GM19351 (cell line): ENCODE measurements around the gene OR1N2.
"Not testable (repeated sequence)": the region's sequence is repeated elsewhere in the genome, so short reads cannot be mapped to it uniquely, and the experiment has no call there.

Experiments
- ATAC-seq: cut with Tn5 transposase; IDR thresholded peaks from one replicate; pipeline ENCODE4 v1.9.1; 2021; ENCODE audit warnings: mild to moderate bottlenecking, moderate library complexity; ENCODE audit not compliant: unreplicated experiment

OR1N2 gene, protein sequence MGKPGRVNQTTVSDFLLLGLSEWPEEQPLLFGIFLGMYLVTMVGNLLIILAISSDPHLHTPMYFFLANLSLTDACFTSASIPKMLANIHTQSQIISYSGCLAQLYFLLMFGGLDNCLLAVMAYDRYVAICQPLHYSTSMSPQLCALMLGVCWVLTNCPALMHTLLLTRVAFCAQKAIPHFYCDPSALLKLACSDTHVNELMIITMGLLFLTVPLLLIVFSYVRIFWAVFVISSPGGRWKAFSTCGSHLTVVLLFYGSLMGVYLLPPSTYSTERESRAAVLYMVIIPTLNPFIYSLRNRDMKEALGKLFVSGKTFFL

DNA sequence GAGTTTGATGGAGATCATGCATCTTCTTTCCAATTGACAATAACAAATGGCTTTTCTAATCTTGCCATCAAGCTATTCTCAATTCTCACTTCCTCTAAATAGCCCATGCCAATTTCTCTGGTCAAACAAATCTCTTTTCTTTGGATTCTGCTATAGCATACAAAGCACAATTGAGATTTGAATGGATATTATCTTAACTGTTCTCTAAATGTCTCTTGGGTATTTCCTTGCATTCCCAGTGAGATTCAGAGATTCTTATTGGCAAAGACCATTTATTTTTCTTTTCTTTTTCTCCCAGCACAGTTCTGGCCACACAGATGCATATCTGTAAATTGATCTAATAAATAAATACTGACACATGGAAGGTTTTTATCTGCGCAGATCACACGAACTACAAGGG is at the start of gene OR1N2:
TSS of gene OR1N2 (plus strand) at position 301 of the 400 bp plus-strand sequence. CDS start 100 bp downstream, outside the sequence.
- ATAC-seq: no peak

DNA sequence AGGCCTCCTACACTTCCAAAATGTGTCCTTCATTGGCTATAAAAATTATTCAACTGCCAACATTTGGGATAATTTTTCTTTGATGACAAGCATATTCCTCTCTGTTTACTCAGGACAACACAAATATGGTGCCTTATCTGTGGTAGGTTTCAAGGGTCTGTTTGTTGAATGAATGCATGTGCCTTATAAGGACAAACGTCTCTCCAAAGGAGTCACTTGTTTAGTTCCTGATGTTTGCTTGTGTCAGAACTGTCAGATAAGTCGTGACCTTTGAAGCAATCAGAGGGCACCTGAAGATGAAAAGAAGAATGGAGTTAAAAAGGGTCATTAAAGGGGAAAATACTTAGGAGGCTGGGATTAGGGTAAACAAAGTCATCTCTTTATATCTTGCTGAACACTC is 45.9 kb upstream of the OR1N2 start:
- no peak for ATAC-seq

DNA sequence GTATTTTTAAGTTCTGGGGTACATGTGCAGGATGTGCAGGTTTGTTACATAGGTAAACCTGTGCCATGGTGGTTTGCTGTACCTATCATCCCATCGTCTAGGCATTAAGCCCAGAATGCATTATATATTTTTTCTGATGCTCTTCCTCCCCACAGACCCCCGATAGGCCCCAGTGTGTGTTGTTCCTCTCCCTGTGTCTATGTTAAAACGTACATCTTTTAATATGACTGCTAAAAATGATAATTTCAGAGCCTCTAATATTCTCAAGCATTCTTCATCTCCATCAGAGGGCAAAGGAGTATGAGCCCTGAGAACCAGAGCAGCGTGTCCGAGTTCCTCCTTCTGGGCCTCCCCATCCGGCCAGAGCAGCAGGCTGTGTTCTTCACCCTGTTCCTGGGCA is 42.4 kb upstream of the OR1N2 start, which contains the start of gene OR1J2:
TSS of gene OR1J2 (plus strand) at position 301 of the 400 bp plus-strand sequence. CDS start at position 301, 0 bp downstream.
- ATAC-seq: no peak

DNA sequence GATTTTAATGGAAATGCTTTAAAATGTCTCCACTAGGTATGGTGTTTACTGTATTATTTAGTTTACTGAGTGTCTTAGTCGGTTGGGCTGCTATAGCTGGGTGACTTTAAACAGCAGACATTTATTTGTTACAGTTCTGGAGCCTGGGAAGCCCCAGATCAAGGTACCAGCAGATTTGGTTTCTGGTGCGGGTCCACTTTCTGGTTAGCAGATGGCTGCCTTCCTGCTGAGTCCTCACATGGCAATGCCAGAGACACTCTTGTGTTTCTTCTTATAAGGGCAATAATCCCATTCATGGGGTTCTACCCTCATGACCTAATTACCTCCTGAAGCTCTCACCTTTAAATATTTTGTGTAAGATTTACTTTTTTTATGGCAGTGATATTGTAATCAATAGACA is 34.7 kb upstream of the OR1N2 start:
- no peak for ATAC-seq

DNA sequence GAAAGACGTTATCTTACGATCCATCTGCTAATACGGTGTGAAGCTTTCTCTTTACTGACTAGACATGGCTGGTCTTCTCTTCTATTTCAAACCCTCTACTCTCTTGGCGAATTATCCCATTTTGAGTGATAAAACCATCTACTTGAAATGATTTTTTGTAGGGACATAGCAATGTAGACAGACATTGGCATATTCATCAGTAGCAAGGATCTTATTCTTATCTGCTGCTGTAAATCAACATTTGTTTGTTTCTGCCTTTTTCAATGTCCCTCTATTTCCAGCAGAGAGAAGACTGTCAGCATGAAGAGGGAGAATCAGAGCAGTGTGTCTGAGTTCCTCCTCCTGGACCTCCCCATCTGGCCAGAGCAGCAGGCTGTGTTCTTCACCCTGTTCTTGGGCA is 34.1 kb upstream of the OR1N2 start, which contains the start of gene OR1J4:
TSS of gene OR1J4 (plus strand) at position 301 of the 400 bp plus-strand sequence. CDS start at position 301, 0 bp downstream.
- no peak for ATAC-seq

DNA sequence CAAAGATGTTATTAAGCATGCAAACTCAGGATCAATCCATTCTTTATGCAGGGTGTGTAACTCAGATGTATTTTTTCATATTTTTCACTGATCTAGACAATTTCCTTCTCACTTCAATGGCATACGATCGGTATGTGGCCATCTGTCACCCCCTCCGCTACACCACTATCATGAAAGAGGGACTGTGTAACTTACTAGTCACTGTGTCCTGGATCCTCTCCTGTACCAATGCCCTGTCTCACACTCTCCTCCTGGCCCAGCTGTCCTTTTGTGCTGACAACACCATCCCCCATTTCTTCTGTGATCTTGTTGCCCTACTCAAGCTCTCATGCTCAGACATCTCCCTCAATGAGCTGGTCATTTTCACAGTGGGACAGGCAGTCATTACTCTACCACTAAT is 33.5 kb upstream of the OR1N2 start:
- no peak for ATAC-seq

DNA sequence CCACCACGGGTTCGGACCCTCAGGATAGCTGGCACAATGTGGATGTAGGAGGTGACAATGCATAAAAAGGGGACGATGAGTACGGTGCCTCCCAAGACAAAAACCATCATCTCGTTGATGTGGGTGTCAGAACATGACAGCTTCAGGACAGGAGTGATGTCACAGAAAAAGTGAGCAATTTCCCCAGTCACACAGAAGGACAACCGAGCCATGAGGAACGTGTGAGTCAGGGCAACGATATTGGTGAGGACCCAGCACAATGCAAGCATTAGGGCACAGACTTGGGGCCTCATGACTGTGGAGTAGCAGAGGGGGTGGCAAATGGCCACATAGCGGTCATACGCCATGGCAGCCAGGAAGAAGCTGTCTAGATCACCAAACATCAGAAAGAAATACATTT is 26.3 kb upstream of the OR1N2 start:
- no peak for ATAC-seq

DNA sequence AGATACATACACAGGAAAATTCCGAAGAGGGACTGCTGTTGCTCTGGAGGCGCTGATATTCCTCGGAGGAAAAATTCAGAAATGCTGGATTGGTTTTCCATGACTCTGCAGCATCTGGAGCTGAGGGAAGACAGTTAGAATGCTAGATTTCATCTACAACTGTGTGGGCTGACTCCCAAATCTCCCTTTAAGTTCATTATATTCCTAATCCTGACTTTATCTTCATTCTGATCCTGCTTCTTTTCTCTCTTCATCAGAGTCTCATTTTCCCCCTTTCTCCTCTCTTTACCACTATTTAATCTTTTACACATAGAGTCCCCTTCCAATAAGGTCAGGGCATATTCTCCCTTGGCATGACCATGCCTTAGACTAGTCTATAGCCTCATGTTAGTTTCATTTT is 25.7 kb upstream of the OR1N2 start, which contains the start of gene OR1N1:
TSS of gene OR1N1 (minus strand) at position 101 of the 400 bp plus-strand sequence. CDS start at position 101, 0 bp downstream.
- ATAC-seq: no peak

DNA sequence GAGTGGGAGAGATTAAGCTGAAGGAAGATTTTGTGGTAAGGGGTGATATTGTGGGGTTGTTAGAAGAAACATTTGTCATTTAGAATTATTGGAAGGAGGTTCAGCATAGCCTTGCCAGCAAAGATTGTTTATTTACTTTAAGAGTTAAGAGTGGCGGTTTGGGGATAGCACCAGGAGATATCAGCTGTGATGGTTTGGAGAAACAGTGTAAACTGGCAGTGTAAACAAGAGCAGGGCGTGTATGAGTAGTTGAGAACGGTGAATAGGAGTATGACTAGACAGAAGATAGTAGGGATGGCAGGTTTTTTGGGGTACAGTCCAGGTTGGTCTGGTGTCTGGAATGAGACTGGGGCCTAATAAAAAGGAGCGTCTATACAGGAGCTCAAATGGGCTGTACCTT is 21.8 kb upstream of the OR1N2 start:
- ATAC-seq: not testable (repeated sequence)

DNA sequence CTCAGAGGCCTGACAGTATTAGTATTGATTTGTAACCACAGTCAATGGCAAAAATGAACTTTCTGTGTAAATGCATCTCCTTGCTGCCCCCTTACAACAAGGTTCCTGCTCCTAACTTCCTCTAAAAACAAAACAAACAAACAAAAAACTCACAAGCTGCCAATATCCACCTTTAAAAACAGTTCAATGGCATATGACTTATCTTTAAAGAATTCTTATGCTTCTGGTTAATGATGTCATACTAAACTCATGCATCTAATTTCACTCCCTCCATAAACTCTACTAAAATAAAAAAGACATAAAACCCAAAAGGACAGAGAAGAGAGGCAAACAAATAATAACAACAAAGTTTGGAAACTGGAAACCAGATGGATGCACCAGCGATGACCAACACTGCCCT is 16.8 kb upstream of the OR1N2 start:
- ATAC-seq: no peak

DNA sequence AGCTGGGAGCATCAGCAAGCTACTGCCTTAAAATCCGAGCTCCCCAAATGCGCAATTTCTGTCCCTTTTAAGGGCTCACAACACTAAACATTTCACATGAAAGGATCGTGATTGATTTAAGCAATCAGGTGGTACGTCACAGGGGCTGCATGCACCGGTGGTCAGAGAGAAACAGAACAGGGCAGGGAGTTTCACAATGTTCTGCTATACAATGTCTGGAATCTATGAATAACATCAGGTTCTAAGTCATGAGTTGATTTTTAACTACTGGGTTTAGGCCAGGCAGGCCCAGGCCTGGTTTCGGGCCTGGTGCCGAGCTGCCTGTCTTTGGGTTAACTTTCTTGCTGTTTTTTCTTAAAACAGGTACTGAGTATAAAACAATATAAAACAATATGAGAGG is 15.8 kb upstream of the OR1N2 start:
- ATAC-seq: not testable (repeated sequence)

DNA sequence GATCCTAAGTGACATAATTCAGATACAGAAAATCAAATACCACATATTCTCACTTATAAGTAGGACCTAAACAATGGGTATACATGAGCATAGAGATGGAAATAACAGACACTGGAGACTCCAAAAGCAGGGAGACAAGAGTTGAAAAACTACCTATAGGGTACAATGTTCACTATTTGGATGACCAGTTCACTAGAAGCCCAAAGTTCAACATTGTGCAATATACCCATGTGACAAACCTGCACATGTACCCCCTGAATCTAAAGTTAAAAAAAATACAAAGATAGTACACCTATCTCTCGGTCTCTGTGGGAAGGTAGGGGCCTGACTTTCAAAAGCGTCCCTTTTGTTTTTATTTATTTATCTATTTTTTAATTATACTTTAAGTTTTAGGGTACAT is 14.2 kb upstream of the OR1N2 start:
- ATAC-seq: no peak

DNA sequence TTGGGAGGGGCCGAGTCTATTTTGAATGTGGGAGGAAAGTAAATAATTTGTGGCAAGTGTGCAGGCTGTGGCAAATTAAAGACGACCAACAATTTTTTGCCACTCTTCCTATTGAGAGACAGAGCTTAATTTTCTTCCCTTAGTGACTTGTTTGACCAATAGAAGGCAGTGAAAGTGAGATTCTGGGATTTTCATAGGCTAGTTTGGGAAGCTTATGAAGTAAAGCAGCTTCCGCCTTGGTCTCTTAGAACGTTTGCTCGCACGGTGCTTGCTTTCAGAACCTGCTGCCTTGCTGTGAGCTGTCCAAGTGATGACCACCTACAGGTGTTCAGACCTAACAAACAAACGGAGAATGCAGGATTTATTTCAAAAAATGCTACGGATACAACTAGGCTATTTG is 6.7 kb upstream of the OR1N2 start:
- ATAC-seq: no peak

DNA sequence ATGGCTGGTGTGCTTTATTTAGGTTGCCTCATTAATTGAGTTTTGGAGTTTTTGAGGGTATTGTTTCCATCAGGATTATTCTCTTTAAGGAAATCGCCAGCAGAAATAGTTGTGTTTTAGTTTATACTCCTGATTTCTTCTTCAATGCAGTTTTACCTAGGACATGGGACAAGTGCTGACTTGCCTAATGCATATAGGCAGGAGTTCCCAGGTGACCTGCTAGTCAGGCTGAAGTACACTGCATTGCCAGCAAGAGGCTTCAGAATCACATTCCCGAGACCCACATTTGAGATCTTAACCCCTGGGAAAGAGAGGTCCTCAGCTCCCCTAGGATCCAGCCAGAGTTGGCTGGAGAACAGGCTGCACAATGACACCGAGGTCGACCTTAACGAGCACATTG is 1.5 kb upstream of the OR1N2 start:
- no peak for ATAC-seq

DNA sequence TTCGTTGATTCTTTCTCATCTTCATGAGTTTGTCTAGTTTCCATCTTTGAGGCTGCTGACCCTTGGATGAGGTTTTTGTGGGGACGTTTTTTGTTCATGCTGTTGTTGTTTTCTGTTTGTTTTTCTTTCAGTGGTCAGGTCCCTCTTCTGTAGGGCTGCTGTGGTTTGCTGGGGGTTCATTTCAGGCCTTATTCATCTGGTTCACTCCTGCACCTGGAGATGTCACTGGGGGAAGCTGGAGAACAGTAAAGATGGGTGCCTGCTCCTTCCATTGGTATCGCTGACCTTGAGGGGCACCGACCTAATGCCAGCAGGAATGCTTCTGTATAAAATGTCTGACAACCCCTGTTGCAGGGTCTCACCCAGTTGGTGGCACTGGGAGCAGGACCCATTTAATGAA is 8.5 kb downstream of the OR1N2 start:
- no peak for ATAC-seq

DNA sequence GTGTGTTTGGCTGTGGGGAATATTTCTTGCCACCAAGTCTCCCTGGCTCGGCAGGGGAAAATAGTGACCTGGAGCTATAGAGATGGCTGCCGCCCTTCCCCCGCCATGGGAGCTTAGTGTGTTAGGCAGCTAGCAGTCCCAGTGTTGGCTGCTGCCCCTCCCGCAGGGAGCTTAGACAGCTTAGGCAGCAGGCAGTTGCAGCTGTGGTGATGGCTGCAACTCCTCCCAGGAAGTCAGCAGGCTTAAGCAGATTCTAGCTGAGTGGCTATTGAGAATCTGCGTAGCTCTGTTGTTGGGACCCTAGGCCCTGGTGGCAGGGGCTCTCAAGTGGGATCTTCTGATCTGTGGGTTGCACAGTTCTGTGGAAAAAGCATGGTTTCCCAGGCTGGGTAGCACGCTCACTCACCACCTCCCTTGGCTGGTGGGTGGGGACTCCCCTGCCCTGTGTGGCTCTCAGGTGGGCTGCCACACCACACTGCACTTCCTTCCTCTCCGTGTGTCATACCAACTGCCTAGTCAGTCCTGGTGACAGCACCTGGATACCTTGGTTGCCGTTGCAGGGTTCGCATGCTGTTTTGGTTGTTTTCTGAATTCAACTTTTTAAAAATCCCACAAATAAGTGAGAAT is 9.3 kb downstream of the OR1N2 start:
- ATAC-seq: no peak

DNA sequence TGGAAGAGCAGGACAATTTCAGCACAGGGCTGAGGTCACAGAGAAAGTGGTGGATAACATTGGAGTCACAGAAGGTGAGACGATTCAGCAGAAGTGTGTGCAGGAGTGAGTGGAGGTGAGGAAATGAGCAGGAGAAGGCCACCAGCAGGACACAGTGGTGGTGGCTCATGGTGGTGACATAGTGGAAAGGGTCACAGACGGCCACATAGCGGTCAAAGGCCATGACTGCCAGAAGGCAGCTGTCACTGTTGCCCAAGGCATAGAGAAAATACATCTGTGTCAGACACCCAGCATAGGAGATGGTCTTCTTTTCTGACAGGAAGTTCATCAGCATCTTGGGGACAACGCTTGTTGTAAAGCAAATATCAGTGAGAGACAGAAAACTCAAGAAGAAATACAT is 15.0 kb downstream of the OR1N2 start:
- ATAC-seq: no peak

DNA sequence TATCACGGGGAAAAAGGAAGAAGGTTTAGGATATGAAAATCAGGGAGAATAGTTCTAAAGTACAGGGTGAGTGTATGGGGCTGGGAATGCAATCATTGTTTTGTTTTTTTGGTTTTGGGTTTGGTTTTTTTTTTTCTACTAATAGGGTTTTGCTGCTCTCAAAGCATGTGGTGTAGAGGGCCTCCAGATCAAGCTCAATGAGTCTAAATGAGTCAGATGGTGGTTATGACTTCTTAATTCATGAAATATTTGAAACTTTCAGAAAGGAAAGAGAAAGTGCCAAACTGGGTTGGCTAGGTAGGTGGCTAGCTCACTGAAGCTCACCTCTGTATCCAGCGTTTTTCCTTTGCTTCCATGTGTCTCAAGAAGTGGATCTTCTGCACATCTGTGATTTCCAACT is 19.5 kb downstream of the OR1N2 start:
- no peak for ATAC-seq

DNA sequence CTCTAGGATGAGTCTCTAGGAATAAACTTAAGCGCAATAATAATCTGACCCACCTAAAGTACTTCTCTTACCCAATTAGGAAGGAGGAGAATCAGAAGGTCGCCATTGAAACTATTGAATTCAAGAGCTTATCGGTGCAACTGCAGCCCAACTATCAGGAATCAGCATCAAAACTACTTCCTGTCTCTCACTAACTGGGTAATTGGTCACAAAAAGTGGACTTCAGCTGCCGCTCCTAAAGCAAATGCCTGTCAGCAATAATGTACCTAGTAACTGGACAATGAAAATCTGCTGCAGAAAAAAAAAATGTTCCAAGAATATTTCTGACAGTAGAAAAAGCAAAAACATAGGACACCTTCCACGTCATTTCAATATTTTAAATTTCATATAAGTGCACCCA is 27.0 kb downstream of the OR1N2 start:
- no peak for ATAC-seq

DNA sequence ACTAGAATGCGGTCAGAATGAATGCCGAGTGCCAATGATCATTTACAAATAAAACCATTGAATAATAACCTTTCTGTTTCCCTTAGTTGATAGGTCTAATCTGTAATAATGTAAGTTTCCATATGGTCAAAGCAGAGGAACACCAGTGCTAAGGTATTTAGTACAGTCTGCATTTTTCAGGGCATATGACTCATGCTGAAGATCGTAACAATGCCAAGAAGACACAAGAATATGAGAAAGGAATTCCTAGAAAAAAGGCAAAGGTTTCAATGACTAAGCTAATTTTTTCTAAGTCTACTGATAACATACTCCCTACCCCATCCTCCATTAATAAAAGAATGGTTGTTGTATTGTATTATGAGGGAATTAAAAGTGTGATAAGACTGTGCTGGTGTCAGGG is 27.4 kb downstream of the OR1N2 start:
- no peak for ATAC-seq

DNA sequence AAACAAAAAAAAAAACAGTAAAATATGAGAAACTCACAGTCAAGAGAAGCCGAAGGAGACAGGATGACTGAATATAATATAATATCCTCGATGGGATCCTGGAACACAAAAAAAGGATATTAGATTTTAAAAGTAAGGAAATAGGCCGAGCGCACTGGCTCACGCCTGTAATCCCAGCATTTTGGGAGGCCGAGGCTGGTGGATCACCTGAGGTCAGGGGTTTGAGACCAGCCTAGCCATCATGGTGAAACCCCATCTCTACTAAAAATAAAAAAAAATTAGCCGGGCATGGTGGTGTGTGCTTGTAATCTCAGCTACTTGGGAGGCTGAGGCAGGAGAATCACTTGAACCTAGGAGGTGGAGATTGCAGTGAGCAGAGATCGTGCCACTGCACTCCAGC is 30.4 kb downstream of the OR1N2 start, which contains the start of gene OR1L8:
TSS of gene OR1L8 (minus strand) at position 101 of the 400 bp plus-strand sequence. CDS start 14,907 bp downstream, outside the sequence.
- not testable (repeated sequence) for ATAC-seq
